Lower leg skin (tissue), 4 donors: ENCODE data around the gene BPIFA1. TPM values are rescaled to one million over a fixed set of nuclear protein-coding genes. Genes with fewer than 3 reads are reported as not detected.

Experiments used
- DNase-seq, 2 donors: peaks; one replicate each; pipeline ENCODE4 v3.0.0-alpha.2; 2019; ENCODE audit warnings: low spot score in 2 of 2
- H3K4me3 ChIP-seq: fragments of 200-600 bp; sonication (generic); 2 replicates; pipeline ENCODE4 v1.5.1; 2017; ENCODE audit warnings: mild to moderate bottlenecking, low read depth; ENCODE audit not compliant: poor library complexity, severe bottlenecking
- POLR2A ChIP-seq, 2 donors: fragments of 450-650 bp; IDR thresholded peaks; one replicate each; pipeline ENCODE4 v1.6.1; 2016 to 2017; ENCODE audit warnings: antibody characterized with exemption in 2 of 2, mild to moderate bottlenecking in 1 of 2, moderate library complexity in 1 of 2
- WGBS, 2 donors: methylation state at CpG; one replicate each; pipeline ENCODE4 v1.1.5; 2018; 5-methylcytosine and 5-hydroxymethylcytosine counted together
- intact Hi-C: fragments of 100-400 bp; cut with DNase I; formaldehyde crosslinking; loops from one replicate; pipeline ENCODE4 v1.15.0; 2023; ENCODE audit warnings: low total_unique reads
- total RNA-seq, 4 donors: library from RNA; depleted of rRNA; stranded (reverse); fragments of >200 nt; gene quantifications; one replicate each; pipeline ENCODE4 v1.1.0, GENCODE V29; 2016
- TF ChIP-seq, protein P1 (sequence below), 3 donors: fragments of 450-650 bp; IDR thresholded peaks; one replicate each; pipeline ENCODE4 v1.5.1; 2016; ENCODE audit warnings: antibody characterized with exemption in 3 of 3, mild to moderate bottlenecking in 3 of 3, moderate library complexity in 2 of 3

The BPIFA1 gene
- not detected for total RNA-seq

DNA sequence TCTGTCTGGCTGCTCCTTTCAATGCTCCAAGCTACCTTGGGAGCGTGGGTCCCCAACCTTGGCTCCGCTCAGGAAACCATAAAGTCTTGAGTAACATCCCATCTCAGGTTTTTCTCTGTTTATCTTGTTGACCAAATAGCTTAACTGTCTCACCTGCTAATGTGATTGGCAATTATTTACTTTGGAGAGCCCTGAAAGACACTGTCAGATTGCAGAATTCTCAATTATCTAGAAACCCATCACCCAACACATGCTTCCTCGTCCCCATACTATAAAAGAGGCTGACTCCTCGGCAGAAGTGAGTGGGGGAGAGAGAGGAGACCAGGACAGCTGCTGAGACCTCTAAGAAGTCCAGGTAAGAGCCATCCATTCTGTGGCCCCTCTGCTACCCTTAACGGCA lies at the start of gene BPIFA1:
Gene BPIFA1 (plus strand): TSS at position 301 of the 400 bp plus-strand sequence. CDS start 1,716 bp downstream, outside the sequence.
- TF ChIP-seq POLR2A (IDR thresholded peaks at IDR 0.05): no peak
- TF ChIP-seq, protein P1, sequence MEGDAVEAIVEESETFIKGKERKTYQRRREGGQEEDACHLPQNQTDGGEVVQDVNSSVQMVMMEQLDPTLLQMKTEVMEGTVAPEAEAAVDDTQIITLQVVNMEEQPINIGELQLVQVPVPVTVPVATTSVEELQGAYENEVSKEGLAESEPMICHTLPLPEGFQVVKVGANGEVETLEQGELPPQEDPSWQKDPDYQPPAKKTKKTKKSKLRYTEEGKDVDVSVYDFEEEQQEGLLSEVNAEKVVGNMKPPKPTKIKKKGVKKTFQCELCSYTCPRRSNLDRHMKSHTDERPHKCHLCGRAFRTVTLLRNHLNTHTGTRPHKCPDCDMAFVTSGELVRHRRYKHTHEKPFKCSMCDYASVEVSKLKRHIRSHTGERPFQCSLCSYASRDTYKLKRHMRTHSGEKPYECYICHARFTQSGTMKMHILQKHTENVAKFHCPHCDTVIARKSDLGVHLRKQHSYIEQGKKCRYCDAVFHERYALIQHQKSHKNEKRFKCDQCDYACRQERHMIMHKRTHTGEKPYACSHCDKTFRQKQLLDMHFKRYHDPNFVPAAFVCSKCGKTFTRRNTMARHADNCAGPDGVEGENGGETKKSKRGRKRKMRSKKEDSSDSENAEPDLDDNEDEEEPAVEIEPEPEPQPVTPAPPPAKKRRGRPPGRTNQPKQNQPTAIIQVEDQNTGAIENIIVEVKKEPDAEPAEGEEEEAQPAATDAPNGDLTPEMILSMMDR (IDR thresholded peaks at IDR 0.05): no peak
- H3K4me3 ChIP-seq: no peak within 1 kb of the TSS
- intact Hi-C loops: no loop called here
- no peak for DNase-seq
- WGBS, 2 donors: 71 to 72% methylated on average over 5 of the region's 5 CpGs

DNA sequence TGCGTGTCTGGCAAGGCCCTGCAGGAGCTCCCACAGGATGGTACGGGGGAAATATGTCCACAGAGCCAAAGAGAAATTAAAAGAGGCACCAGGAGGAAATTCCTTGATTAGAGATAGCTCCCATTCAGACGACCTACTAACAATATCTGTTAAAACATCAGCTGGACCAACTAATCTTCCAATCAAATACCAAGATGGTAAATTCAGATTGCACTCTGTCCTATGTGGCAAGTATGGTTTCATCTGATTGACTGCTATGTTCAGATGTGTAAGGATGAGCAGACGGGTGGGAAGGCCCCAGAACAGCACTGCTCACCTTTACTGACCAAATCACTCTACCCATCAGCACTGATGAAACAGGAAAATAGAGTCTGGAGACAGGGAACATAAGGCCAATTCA lies 48.3 kb upstream of the BPIFA1 start:
- no peak for DNase-seq
- intact Hi-C loops: no loop called here
- whole genome bisulfite sequencing, 2 donors: 72 to 76% methylated on average over 4 of the region's 4 CpGs
- TF ChIP-seq, protein P1 (IDR thresholded peaks at IDR 0.05): no peak
- no peak for TF ChIP-seq POLR2A (IDR thresholded peaks at IDR 0.05)
- no peak overlapping the region for H3K4me3 ChIP-seq

DNA sequence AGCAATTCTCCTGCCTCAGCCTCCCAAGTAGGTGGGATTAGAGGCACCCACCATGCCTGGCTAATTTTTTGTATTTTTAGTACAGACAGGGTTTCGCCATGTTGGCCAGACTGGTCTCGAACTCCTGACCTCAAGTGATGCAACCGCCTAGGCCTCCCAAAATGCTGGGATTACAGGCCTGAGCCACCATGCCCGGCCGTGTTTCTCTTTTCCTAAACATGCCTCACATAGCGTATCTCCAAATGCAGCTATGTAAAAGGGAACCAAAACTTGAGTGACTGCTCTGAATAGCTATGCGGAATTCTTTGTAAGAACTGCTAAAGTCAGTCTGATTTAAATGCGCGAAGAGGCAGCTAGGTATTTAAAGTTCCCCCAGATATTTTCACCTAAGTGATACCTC lies 47.4 kb upstream of the BPIFA1 start:
- intact Hi-C loops: no loop called here
- no peak for DNase-seq
- H3K4me3 ChIP-seq: no peak overlapping the region
- TF ChIP-seq POLR2A (IDR thresholded peaks at IDR 0.05): no peak
- TF ChIP-seq, protein P1 (IDR thresholded peaks at IDR 0.05): no peak
- WGBS, 2 donors: 79 to 85% methylated on average over 9 of the region's 9 CpGs

DNA sequence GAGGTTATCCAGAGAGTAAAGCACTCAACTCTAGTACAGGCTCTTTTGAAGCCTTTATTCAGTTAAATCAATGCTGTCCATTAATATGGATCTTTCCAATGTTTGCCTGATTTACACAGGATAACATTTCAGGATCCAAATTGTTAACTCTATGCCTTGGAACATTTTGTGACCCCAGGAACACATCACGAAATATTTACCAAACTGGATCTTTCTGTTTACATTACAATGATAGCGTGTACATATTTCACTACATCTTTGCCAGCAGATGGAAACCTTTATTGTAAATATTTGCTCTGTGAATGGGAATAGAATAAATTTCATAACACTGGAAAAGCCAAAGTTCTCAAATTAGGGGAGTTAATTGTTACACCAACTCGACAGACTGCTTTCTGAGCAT lies 44.3 kb upstream of the BPIFA1 start:
- 48 to 61% methylated on average over 3 of the region's 3 CpGs for WGBS, 2 donors
- TF ChIP-seq, protein P1 (IDR thresholded peaks at IDR 0.05): no peak
- TF ChIP-seq POLR2A (IDR thresholded peaks at IDR 0.05): no peak
- no peak overlapping the region for H3K4me3 ChIP-seq
- DNase-seq: no peak
- intact Hi-C loops: no loop called here

DNA sequence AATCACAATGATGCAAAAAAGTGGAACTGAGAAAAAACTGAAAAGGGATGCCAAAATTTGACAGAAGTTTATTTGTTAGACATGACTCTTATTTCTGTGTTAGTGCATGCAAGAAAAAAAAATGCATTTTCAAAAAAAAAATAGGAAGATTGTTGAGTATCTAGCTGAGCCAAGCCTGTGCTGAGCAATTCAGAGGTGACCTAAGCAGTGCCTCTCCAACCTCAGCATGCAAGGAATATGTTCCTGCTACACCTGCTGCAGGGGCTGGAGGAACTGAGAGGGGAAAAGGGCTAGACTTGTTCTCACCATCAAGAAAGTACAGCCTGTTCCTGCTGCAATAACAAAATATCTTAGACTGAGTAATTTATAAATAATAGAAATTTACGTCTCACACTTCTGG lies 43.8 kb upstream of the BPIFA1 start:
- TF ChIP-seq POLR2A (IDR thresholded peaks at IDR 0.05): no peak
- TF ChIP-seq, protein P1 (IDR thresholded peaks at IDR 0.05): no peak
- WGBS, 2 donors: 87% methylated on average over 1 of the region's 1 CpG
- intact Hi-C loops: no loop called here

DNA sequence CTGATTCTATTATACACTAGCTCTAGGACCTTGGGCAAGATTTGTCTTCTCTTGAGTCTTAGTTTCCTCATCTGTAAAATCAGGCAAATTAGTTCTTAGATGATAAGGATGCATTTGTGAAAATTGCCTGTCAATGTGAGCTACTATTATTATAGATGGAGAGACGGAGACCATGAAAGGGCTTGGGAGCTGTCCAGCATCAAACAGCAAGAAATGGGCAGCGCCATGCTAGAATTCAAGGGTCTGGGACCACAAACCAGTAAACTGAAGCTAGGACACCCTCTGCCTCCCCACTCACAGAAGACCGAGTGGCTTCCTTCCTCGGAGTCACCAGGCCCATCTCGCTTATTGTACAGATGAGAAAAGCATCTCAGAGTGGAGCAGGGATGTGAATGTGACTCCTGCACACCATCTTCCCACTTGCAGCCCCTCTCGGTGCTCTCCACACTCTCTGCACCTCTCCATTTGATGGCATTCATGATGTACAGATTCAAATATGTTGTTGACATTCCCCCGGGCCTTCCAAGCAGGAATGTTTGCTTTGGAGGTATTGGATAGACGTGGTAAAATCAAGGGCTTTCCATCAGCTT lies 42.8 kb upstream of the BPIFA1 start:
- no peak for DNase-seq
- 68 to 71% methylated on average over 8 of the region's 8 CpGs for WGBS, 2 donors
- intact Hi-C loops: no loop called here
- H3K4me3 ChIP-seq: no peak overlapping the region
- TF ChIP-seq POLR2A (IDR thresholded peaks at IDR 0.05): no peak
- TF ChIP-seq, protein P1 (IDR thresholded peaks at IDR 0.05): no peak

More for the DNA sequence above, 43.8 kb upstream of the BPIFA1 start:
- H3K4me3 ChIP-seq: no peak overlapping the region
- DNase-seq: no peak
